ENCODE results near the gene CLN6.

- TF ChIP-seq, protein P1, sequence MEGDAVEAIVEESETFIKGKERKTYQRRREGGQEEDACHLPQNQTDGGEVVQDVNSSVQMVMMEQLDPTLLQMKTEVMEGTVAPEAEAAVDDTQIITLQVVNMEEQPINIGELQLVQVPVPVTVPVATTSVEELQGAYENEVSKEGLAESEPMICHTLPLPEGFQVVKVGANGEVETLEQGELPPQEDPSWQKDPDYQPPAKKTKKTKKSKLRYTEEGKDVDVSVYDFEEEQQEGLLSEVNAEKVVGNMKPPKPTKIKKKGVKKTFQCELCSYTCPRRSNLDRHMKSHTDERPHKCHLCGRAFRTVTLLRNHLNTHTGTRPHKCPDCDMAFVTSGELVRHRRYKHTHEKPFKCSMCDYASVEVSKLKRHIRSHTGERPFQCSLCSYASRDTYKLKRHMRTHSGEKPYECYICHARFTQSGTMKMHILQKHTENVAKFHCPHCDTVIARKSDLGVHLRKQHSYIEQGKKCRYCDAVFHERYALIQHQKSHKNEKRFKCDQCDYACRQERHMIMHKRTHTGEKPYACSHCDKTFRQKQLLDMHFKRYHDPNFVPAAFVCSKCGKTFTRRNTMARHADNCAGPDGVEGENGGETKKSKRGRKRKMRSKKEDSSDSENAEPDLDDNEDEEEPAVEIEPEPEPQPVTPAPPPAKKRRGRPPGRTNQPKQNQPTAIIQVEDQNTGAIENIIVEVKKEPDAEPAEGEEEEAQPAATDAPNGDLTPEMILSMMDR (IDR thresholded peaks at IDR 0.05) = no peak
- no peak for TF ChIP-seq POLR2A (IDR thresholded peaks at IDR 0.05)
These were observed 9.0 kb downstream of the CLN6 start for GRCh38 chr15:68220489-68220888.
